HepG2 (cell line): ENCODE results near the gene SNX21. TPM values are rescaled to one million over a fixed set of nuclear protein-coding genes. Genes with fewer than 3 reads are reported as not detected.

Source experiments
- ADNP ChIP-seq: sonication (generic); formaldehyde crosslinking; IDR thresholded peaks from 2 replicates; pipeline ENCODE4 v1.4.0; 2020; ENCODE audit warnings: missing genetic modification reagents
- ARNT ChIP-seq: fragments of 450-650 bp; IDR thresholded peaks from 2 replicates; pipeline ENCODE4 v1.6.1; 2017
- ATRX ChIP-seq: sonication (generic); formaldehyde crosslinking; IDR thresholded peaks from 2 replicates; pipeline ENCODE4 v1.4.0; 2020; ENCODE audit warnings: missing genetic modification reagents, borderline replicate concordance
- CENPT ChIP-seq: sonication (generic); formaldehyde crosslinking; IDR thresholded peaks from 2 replicates; pipeline ENCODE4 v1.8.0; 2022; ENCODE audit warnings: low read depth, mild to moderate bottlenecking, moderate library complexity, missing genetic modification reagents
- CHD4 ChIP-seq: fragments of 200-600 bp; sonication (generic); IDR thresholded peaks from 2 replicates; pipeline ENCODE4 v1.7.0; 2017; ENCODE audit warnings: mild to moderate bottlenecking, low read length, borderline replicate concordance
- FOXO1 ChIP-seq: sonication (generic); formaldehyde crosslinking; IDR thresholded peaks from 2 replicates; pipeline ENCODE4 v1.4.0; 2020; ENCODE audit warnings: missing genetic modification reagents
- FOXP4 ChIP-seq: sonication (generic); formaldehyde crosslinking; IDR thresholded peaks from 2 replicates; pipeline ENCODE4 v1.4.0; 2020; ENCODE audit warnings: missing genetic modification reagents
- HES4 ChIP-seq: sonication (generic); formaldehyde crosslinking; IDR thresholded peaks from 2 replicates; pipeline ENCODE4 v1.9.0; 2021; ENCODE audit warnings: mild to moderate bottlenecking, missing genetic modification reagents, borderline replicate concordance
- HMG20B ChIP-seq: conservative IDR thresholded peaks from 2 replicates; pipeline ENCODE4 v1.6.1; 2016; ENCODE audit warnings: missing genetic modification reagents, missing compliant biosample characterization
- HOXA9 ChIP-seq: sonication (generic); formaldehyde crosslinking; IDR thresholded peaks from 2 replicates; pipeline ENCODE4 v1.8.1; 2022; ENCODE audit warnings: missing genetic modification reagents, mild to moderate bottlenecking, moderate library complexity, borderline replicate concordance
- NRL ChIP-seq: sonication (generic); formaldehyde crosslinking; IDR thresholded peaks from 2 replicates; pipeline ENCODE4 v1.5.0; 2020; ENCODE audit warnings: missing genetic modification reagents, mild to moderate bottlenecking, moderate library complexity, borderline replicate concordance
- ZNF414 ChIP-seq: sonication (generic); formaldehyde crosslinking; IDR thresholded peaks from 2 replicates; pipeline ENCODE4 v1.5.0; 2020; ENCODE audit warnings: missing genetic modification reagents
- ZNF510 ChIP-seq: sonication (generic); formaldehyde crosslinking; IDR thresholded peaks from 2 replicates; pipeline ENCODE4 v1.4.0; 2020; ENCODE audit warnings: low read depth, mild to moderate bottlenecking, missing genetic modification reagents
- ZNF776 ChIP-seq: sonication (generic); formaldehyde crosslinking; IDR thresholded peaks from 2 replicates; pipeline ENCODE4 v1.4.0; 2020; ENCODE audit warnings: mild to moderate bottlenecking, missing genetic modification reagents
- polyA plus RNA-seq, 8 experiments: library from polyadenylated mRNA; depleted of rRNA in 3 of 8; stranded (reverse) in 7 of 8; unstranded in 1 of 8; fragments of >200 nt; fragmentation: Illumina TruSeq in 4 of 8; extraction: Trizol in 4 of 8; gene quantifications; 2 replicates each; pipeline versions ENCODE4 v1.2.1 to v1.2.3, GENCODE V29; 2011 to 2016; ENCODE audit warnings: low read depth in 4 of 8, missing spikeins in 1 of 8, mixed read lengths in 1 of 8; ENCODE audit not compliant: insufficient read depth in 1 of 8
- total RNA-seq, 5 experiments: library from RNA; depleted of rRNA; stranded (reverse); fragments of >200 nt; fragmentation: Illumina TruSeq; extraction: Trizol; gene quantifications; 2 replicates each; pipeline ENCODE4 v1.2.3, GENCODE V29; 2016; ENCODE audit warnings: low read depth in 1 of 5
- TF ChIP-seq, protein P1 (sequence below): sonication (generic); formaldehyde crosslinking; conservative IDR thresholded peaks from 2 replicates; pipeline ENCODE4 v1.8.0; 2022; ENCODE audit warnings: mild to moderate bottlenecking, moderate library complexity, missing genetic modification reagents
- TF ChIP-seq, protein P2 (sequence below): sonication (generic); formaldehyde crosslinking; IDR thresholded peaks from 2 replicates; pipeline ENCODE4 v1.5.0; 2020; ENCODE audit warnings: mild to moderate bottlenecking, missing genetic modification reagents, moderate library complexity

SNX21 gene
- total and polyA plus RNA-seq, 2 of the 13 experiments (the other 11 are each of a cell fraction or from before 2014, with no cell fraction given), result 7.7 to 12.8 TPM

GRCh38 chr20:45890077-45890984, 56.7 kb downstream of the SNX21 start (continued):
- TF ChIP-seq CHD4 (no peak), HOXA9 (CRISPR knock-in tag) (no peak; the same call in 1 of the 2 replicates), ARNT (no peak), ZNF414 (CRISPR knock-in tag) (no peak), CENPT (CRISPR knock-in tag) (no peak; the same call in 1 of the 2 replicates), ZNF776 (CRISPR knock-in tag) (peak; percentile 87; the same call in 1 of the 2 replicates), ZNF510 (no peak), ADNP (no peak), NRL (no peak; the same call in 1 of the 2 replicates), FOXO1 (CRISPR knock-in tag) (peak; percentile 68), FOXP4 (CRISPR knock-in tag) (peak; percentile 30; the same call in 1 of the 2 replicates), ATRX (CRISPR knock-in tag) (no peak), HMG20B (CRISPR knock-in tag) (peak; percentile 74), HES4 (CRISPR knock-in tag) (0 out of 2 replicates have a peak, but pooled peaks have one; percentile 7)
- TF ChIP-seq, protein P1, sequence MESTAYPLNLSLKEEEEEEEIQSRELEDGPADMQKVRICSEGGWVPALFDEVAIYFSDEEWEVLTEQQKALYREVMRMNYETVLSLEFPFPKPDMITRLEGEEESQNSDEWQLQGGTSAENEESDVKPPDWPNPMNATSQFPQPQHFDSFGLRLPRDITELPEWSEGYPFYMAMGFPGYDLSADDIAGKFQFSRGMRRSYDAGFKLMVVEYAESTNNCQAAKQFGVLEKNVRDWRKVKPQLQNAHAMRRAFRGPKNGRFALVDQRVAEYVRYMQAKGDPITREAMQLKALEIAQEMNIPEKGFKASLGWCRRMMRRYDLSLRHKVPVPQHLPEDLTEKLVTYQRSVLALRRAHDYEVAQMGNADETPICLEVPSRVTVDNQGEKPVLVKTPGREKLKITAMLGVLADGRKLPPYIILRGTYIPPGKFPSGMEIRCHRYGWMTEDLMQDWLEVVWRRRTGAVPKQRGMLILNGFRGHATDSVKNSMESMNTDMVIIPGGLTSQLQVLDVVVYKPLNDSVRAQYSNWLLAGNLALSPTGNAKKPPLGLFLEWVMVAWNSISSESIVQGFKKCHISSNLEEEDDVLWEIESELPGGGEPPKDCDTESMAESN (CRISPR knock-in tag), result no peak
- TF ChIP-seq, protein P2, sequence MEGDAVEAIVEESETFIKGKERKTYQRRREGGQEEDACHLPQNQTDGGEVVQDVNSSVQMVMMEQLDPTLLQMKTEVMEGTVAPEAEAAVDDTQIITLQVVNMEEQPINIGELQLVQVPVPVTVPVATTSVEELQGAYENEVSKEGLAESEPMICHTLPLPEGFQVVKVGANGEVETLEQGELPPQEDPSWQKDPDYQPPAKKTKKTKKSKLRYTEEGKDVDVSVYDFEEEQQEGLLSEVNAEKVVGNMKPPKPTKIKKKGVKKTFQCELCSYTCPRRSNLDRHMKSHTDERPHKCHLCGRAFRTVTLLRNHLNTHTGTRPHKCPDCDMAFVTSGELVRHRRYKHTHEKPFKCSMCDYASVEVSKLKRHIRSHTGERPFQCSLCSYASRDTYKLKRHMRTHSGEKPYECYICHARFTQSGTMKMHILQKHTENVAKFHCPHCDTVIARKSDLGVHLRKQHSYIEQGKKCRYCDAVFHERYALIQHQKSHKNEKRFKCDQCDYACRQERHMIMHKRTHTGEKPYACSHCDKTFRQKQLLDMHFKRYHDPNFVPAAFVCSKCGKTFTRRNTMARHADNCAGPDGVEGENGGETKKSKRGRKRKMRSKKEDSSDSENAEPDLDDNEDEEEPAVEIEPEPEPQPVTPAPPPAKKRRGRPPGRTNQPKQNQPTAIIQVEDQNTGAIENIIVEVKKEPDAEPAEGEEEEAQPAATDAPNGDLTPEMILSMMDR (CRISPR knock-in tag), result peak; percentile 98
